Neural progenitor cell (in vitro differentiated cells): ENCODE measurements around the gene P2RY10. TPM values are rescaled to one million over a fixed set of nuclear protein-coding genes. Genes with fewer than 3 reads are reported as not detected.

ENCODE experiments used
- DNase-seq: peaks from one replicate; pipeline ENCODE4 v3.0.0-alpha.2; 2016; ENCODE audit warnings: low spot score
- H2AFZ ChIP-seq: fragments of 200-600 bp; sonication (generic); replicated peaks from 2 replicates; pipeline ENCODE4 v1.6.1; 2016; ENCODE audit warnings: antibody characterized with exemption
- H3F3A ChIP-seq: fragments of 200-600 bp; sonication (generic); 2 replicates; pipeline ENCODE4 v1.6.1; 2016; ENCODE audit warnings: antibody characterized with exemption, low read depth
- H3K27ac ChIP-seq: fragments of 200-600 bp; sonication (generic); 2 replicates; pipeline ENCODE4 v1.5.1; 2016; ENCODE audit warnings: mild to moderate bottlenecking
- H3K27me3 ChIP-seq: fragments of 200-600 bp; sonication (generic); 2 replicates; pipeline ENCODE4 v1.6.1; 2016; ENCODE audit warnings: mild to moderate bottlenecking, moderate library complexity
- H3K36me3 ChIP-seq: fragments of 200-600 bp; sonication (generic); 2 replicates; pipeline ENCODE4 v1.5.1; 2016
- H3K4me1 ChIP-seq: fragments of 200-600 bp; sonication (generic); 2 replicates; pipeline ENCODE4 v1.6.1; 2016; ENCODE audit warnings: mixed run types
- H3K4me2 ChIP-seq: fragments of 200-600 bp; sonication (generic); 2 replicates; pipeline ENCODE4 v1.6.1; 2016
- H3K4me3 ChIP-seq: fragments of 200-600 bp; sonication (generic); 2 replicates; pipeline ENCODE4 v1.5.1; 2016
- H3K79me2 ChIP-seq: fragments of 200-600 bp; sonication (generic); 2 replicates; pipeline ENCODE4 v1.6.1; 2016; ENCODE audit warnings: low read depth
- H3K9ac ChIP-seq: fragments of 200-600 bp; sonication (generic); 2 replicates; pipeline ENCODE4 v1.6.1; 2016
- H3K9me3 ChIP-seq: fragments of 200-600 bp; sonication (generic); 2 replicates; pipeline ENCODE4 v1.5.1; 2016; ENCODE audit warnings: low read depth
- H4K20me1 ChIP-seq: fragments of 200-600 bp; sonication (generic); 2 replicates; pipeline ENCODE4 v1.6.1; 2016; ENCODE audit warnings: low read depth
- H3K27ac Mint-ChIP-seq: 3 replicates; pipeline ENCODE4 v1.8.0; 2021; ENCODE audit warnings: mixed read lengths
- H3K27me3 Mint-ChIP-seq: 2 replicates; pipeline ENCODE4 v1.8.0; 2022; ENCODE audit warnings: low read depth, mild to moderate bottlenecking, inconsistent platforms, moderate library complexity, mixed read lengths; ENCODE audit not compliant: insufficient read depth
- H3K36me3 Mint-ChIP-seq: 3 replicates; pipeline ENCODE4 v1.8.0; 2021; ENCODE audit warnings: mixed read lengths
- H3K4me1 Mint-ChIP-seq: 3 replicates; pipeline ENCODE4 v1.8.0; 2021; ENCODE audit warnings: mixed read lengths
- H3K4me3 Mint-ChIP-seq: 3 replicates; pipeline ENCODE4 v1.8.0; 2021; ENCODE audit warnings: mild to moderate bottlenecking, moderate library complexity, mixed read lengths
- H3K9me3 Mint-ChIP-seq: 3 replicates; pipeline ENCODE4 v1.8.0; 2020; ENCODE audit warnings: mixed read lengths
- EZH2 ChIP-seq: fragments of 200-600 bp; sonication (generic); IDR thresholded peaks from 2 replicates; pipeline ENCODE4 v1.6.1; 2017; ENCODE audit warnings: antibody characterized with exemption, mild to moderate bottlenecking, moderate library complexity
- EZH2phosphoT487 ChIP-seq: fragments of 200-600 bp; sonication (generic); IDR thresholded peaks from 2 replicates; pipeline ENCODE4 v1.6.1; 2017; ENCODE audit warnings: antibody characterized with exemption
- total RNA-seq: library from RNA; depleted of rRNA; stranded (reverse); fragments of >200 nt; gene quantifications from 2 replicates; pipeline ENCODE4 v1.2.3, GENCODE V29; 2015; ENCODE audit warnings: low replicate concordance
- TF ChIP-seq, protein P1 (sequence below): fragments of 200-600 bp; sonication (generic); IDR thresholded peaks from 2 replicates; pipeline ENCODE4 v1.5.1; 2017; ENCODE audit warnings: antibody characterized with exemption, mild to moderate bottlenecking

The P2RY10 gene
- total RNA-seq, 1 donor from 2014 or later = not detected

DNA sequence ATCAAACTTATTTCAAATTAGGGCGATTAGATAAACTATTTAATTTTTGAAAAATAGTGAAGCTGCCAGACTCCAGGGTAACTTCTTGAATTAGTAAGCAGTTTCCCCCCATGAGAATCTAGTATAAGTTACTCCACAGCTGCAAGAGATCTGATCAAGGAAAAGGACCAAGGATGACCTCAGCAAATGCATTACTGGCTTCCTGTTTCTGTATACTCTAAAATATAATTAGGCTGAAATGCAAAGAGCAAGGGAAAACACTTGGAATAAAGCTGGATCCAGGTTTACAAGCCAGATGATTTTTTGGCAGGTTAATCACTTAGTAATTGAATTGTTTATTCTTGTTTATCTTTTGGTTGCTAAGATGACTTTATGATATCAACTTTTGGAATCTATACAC is 13.4 kb upstream of the P2RY10 start:
- no peaks in the 10 kb centered on the region for H3K79me2 ChIP-seq
- H3K9ac ChIP-seq = no peak overlapping the region
- H3K4me1 Mint-ChIP-seq = no peaks in the 10 kb centered on the region
- TF ChIP-seq EZH2phosphoT487 (no peak), EZH2 (no peak)
- TF ChIP-seq, protein P1, sequence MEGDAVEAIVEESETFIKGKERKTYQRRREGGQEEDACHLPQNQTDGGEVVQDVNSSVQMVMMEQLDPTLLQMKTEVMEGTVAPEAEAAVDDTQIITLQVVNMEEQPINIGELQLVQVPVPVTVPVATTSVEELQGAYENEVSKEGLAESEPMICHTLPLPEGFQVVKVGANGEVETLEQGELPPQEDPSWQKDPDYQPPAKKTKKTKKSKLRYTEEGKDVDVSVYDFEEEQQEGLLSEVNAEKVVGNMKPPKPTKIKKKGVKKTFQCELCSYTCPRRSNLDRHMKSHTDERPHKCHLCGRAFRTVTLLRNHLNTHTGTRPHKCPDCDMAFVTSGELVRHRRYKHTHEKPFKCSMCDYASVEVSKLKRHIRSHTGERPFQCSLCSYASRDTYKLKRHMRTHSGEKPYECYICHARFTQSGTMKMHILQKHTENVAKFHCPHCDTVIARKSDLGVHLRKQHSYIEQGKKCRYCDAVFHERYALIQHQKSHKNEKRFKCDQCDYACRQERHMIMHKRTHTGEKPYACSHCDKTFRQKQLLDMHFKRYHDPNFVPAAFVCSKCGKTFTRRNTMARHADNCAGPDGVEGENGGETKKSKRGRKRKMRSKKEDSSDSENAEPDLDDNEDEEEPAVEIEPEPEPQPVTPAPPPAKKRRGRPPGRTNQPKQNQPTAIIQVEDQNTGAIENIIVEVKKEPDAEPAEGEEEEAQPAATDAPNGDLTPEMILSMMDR = no peak
- H3K4me3 ChIP-seq = no peak overlapping the region
- no peak for DNase-seq
- no peaks in the 10 kb centered on the region for H3K36me3 Mint-ChIP-seq
- H3K9me3 Mint-ChIP-seq = peaks cover 10% of the 10 kb centered on the region
- peaks cover 8% of the 10 kb centered on the region for H3K9me3 ChIP-seq
- no peak overlapping the region for H2AFZ ChIP-seq
- no peaks in the 10 kb centered on the region for H3F3A ChIP-seq
- H4K20me1 ChIP-seq = no peaks in the 10 kb centered on the region
- peaks cover 6% of the 10 kb centered on the region for H3K27me3 Mint-ChIP-seq
- no peak overlapping the region for H3K4me2 ChIP-seq
- H3K4me3 Mint-ChIP-seq = no peak overlapping the region
- H3K36me3 ChIP-seq = no peaks in the 10 kb centered on the region
- no peaks in the 10 kb centered on the region for H3K4me1 ChIP-seq
- H3K27me3 ChIP-seq = no peaks in the 10 kb centered on the region
- no peak overlapping the region for H3K27ac Mint-ChIP-seq
- no peak overlapping the region for H3K27ac ChIP-seq

DNA sequence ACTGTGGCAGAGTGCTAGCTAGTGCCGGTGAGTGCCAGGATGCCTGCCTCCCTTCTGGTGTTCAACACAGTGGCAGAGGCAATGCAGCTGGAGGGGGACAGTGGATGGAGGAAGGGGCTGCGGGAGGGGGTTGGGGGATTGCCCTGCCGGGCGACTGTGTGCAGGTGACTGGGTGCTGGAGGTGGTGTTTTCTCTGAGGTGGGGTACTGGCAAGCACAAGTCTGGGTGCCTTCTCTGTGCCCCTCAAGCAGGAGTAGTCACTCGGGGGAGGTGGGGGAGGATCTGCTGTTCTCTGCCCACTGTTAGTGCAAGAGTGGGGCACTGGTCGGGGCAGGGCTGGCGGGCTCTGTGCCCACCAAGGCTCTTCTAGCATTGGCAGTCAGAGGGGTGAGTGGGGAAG is 10.3 kb upstream of the P2RY10 start:
- H3K9me3 Mint-ChIP-seq = peaks cover 10% of the 10 kb centered on the region
- TF ChIP-seq EZH2 = no peak
- TF ChIP-seq, protein P1 = no peak
- no peak for TF ChIP-seq EZH2phosphoT487
- no peaks in the 10 kb centered on the region for H3K4me1 ChIP-seq
- no peaks in the 10 kb centered on the region for H3K4me1 Mint-ChIP-seq
- no peak overlapping the region for H3K9ac ChIP-seq
- no peak overlapping the region for H3K4me3 Mint-ChIP-seq
- no peaks in the 10 kb centered on the region for H3F3A ChIP-seq
- no peaks in the 10 kb centered on the region for H3K36me3 ChIP-seq
- no peaks in the 10 kb centered on the region for H3K36me3 Mint-ChIP-seq
- H3K27me3 Mint-ChIP-seq = peaks cover 3% of the 10 kb centered on the region
- no peaks in the 10 kb centered on the region for H3K27me3 ChIP-seq
- H3K27ac ChIP-seq = no peak overlapping the region
- no peak overlapping the region for H3K4me2 ChIP-seq
- DNase-seq = no peak
- peaks cover 17% of the 10 kb centered on the region for H3K9me3 ChIP-seq
- H2AFZ ChIP-seq = no peak overlapping the region
- no peaks in the 10 kb centered on the region for H3K79me2 ChIP-seq
- H3K4me3 ChIP-seq = no peak overlapping the region
- H4K20me1 ChIP-seq = no peaks in the 10 kb centered on the region
- H3K27ac Mint-ChIP-seq = no peak overlapping the region

DNA sequence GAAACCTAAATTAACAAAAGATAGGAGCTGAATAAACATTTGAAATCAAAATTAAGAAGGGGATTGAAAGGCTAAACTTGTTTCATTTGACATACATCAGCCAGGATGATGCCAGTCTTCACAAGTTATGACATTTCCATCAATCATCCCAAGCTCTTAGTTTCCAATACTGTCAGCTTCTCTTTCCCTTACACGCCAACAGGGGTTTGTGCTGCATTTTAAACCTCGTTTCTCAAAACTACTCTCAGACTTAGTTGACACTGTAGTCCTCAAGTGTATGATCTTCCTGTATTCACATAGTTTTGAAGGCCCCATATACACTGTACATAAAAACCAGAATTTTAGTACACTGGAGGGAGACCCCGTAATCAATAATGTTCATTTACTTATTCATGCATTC is 840 bp upstream of the P2RY10 start:
- Histone ChIP-seq H3K27me3 (no peaks in the 10 kb centered on the region), H3K4me2 (no peak overlapping the region), H3K9ac (no peak overlapping the region), H3K36me3 (no peaks in the 10 kb centered on the region), H3K4me3 (no peak overlapping the region), H3K79me2 (no peaks in the 10 kb centered on the region), H3K9me3 (peaks cover 7% of the 10 kb centered on the region), H3F3A (no peaks in the 10 kb centered on the region), H3K4me1 (no peaks in the 10 kb centered on the region), H4K20me1 (no peaks in the 10 kb centered on the region), H2AFZ (no peak overlapping the region), H3K27ac (no peak overlapping the region)
- no peak overlapping the region for H3K4me3 Mint-ChIP-seq
- no peak for TF ChIP-seq EZH2phosphoT487
- TF ChIP-seq, protein P1 = no peak
- no peak for TF ChIP-seq EZH2
- no peaks in the 10 kb centered on the region for H3K36me3 Mint-ChIP-seq
- no peak for DNase-seq
- no peaks in the 10 kb centered on the region for H3K9me3 Mint-ChIP-seq
- no peaks in the 10 kb centered on the region for H3K27me3 Mint-ChIP-seq
- H3K4me1 Mint-ChIP-seq = no peaks in the 10 kb centered on the region
- no peak overlapping the region for H3K27ac Mint-ChIP-seq
